Ovary (tissue), 3 donors: ENCODE data around the gene OBSCN.

Experiments
- CTCF ChIP-seq, 3 donors: fragments of 450-650 bp in 2 of 3; fragments of 200-600 bp in 1 of 3; IDR thresholded peaks; one replicate each; pipeline versions ENCODE4 v1.5.1 to v1.8.0; 2016 to 2022; ENCODE audit warnings: antibody characterized with exemption in 3 of 3, mild to moderate bottlenecking in 1 of 3
- EP300 ChIP-seq: sonication (generic); formaldehyde crosslinking; IDR thresholded peaks from one replicate; pipeline ENCODE4 v1.6.1; 2017; ENCODE audit warnings: antibody characterized with exemption
- donor health status: DM: no; HTN: no; CAD: no.

DNA sequence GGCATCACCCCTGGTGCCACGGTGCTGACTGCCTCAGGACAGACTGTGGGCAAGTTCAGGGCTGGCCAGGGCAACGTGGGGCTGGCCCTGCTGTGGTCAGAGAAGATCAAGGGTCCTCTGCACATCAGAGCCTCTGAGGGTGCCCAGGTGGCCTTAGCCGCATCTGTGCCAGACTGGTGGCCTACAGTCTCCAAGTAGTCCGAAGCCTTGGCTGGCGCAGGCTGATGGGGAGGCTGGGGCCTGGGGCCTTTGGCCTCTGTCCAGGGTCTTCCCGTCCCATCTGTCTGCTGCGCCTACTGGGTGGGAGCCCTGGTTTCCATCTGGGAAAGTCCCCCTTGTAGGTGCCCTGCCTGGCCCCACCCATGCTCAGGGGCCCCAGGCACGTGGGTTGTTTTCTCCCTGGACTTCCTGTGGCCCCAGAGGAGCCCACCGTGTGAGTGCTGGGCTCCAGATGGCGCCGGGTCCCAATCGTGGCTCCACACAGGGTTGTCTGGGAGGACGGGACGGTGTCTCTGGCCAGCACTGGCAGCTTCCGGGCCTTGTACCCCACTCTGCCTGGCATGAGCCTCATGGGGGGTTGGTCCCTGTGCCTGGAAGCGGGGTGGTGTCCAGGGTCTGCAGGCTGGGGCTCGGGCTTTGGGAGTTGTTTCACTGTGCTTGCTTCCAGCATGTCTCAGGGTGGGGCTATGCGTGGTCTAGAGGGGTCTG, 32.4 kb upstream of the OBSCN start:
- no peak for TF ChIP-seq CTCF (IDR thresholded peaks at IDR 0.05)
- TF ChIP-seq EP300 = no peak
